B cell (primary cell): ENCODE results near the gene ZFYVE19. TPM values are rescaled to one million over a fixed set of nuclear protein-coding genes. Genes with fewer than 3 reads are reported as not detected.

Experiments used
- ATAC-seq: fragments of 200-7000 bp; cut with Tn5 transposase; one replicate; pipeline ENCODE4 v1.10.0; 2021; ENCODE audit warnings: low read depth, mild to moderate bottlenecking, moderate number of reproducible peaks, moderate library complexity
- CTCF ChIA-PET: fragments of 350-600 bp; sonication (Branson Sonifier 250); formaldehyde crosslinking; loops from one replicate; lab custom pipeline; 2021; ENCODE audit warnings: antibody characterized with exemption, inconsistent platforms; lab: Charles Lee
- POLR2A ChIA-PET: fragments of 350-600 bp; sonication (Branson Sonifier 250); formaldehyde crosslinking; loops from one replicate; lab custom pipeline; 2021; ENCODE audit warnings: antibody characterized with exemption; lab: Charles Lee
- DNase-seq: peaks from one replicate; pipeline ENCODE4 v3.0.0; 2013
- H2AFZ ChIP-seq: 2 replicates; pipeline ENCODE4 v1.6.1; 2012; ENCODE audit warnings: mild to moderate bottlenecking, low read depth, low read length; ENCODE audit not compliant: insufficient read depth, poor library complexity, severe bottlenecking
- H3K27ac ChIP-seq, 2 donors: 1 replicate in 1 of 2; 2 replicates in 1 of 2; pipeline ENCODE4 v1.5.1; 2012 to 2013; ENCODE audit warnings: low read length in 2 of 2, mild to moderate bottlenecking in 2 of 2, moderate library complexity in 1 of 2
- H3K27me3 ChIP-seq, 4 experiments: fragments of 200-600 bp in 1 of 4; sonication (generic) in 1 of 4; replicated peaks in 1 of 4; 1 replicate in 2 of 4; 2 replicates in 2 of 4; pipeline versions ENCODE4 v1.6.1 to v1.7.0; 2013 to 2016; ENCODE audit warnings: low read length in 3 of 4, mild to moderate bottlenecking in 2 of 4, mixed read lengths in 1 of 4, moderate library complexity in 1 of 4; ENCODE audit not compliant: insufficient read depth in 4 of 4, control insufficient read depth in 3 of 4; ENCODE audit errors: control extremely low read depth in 1 of 4
- H3K36me3 ChIP-seq, 2 experiments: replicated peaks in 1 of 2; 1 replicate in 1 of 2; 2 replicates in 1 of 2; pipeline versions ENCODE4 v1.6.1 to v1.7.1; 2013; ENCODE audit warnings: low read length in 1 of 2; ENCODE audit not compliant: insufficient read depth in 2 of 2, control insufficient read depth in 1 of 2; ENCODE audit errors: control extremely low read depth in 1 of 2, extremely low read depth in 1 of 2
- H3K4me1 ChIP-seq, 2 donors: fragments of 200-600 bp in 1 of 2; sonication (generic) in 1 of 2; 1 replicate in 1 of 2; 2 replicates in 1 of 2; pipeline versions ENCODE4 v1.5.1 to v1.6.1; 2013 to 2017; ENCODE audit warnings: low read length in 2 of 2; ENCODE audit not compliant: control insufficient read depth in 2 of 2, insufficient read depth in 2 of 2
- H3K4me2 ChIP-seq: replicated peaks from 2 replicates; pipeline ENCODE3; 2012; ENCODE audit warnings: mild to moderate bottlenecking, low read depth, low read length; ENCODE audit not compliant: poor library complexity, severe bottlenecking
- H3K4me3 ChIP-seq, 5 experiments: fragments of 200-600 bp in 1 of 5; sonication (generic) in 1 of 5; 1 replicate in 3 of 5; 2 replicates in 2 of 5; pipeline versions ENCODE4 v1.5.1 to v1.7.0; 2011 to 2016; ENCODE audit warnings: low read length in 4 of 5, mild to moderate bottlenecking in 4 of 5, low read depth in 2 of 5, control low read depth in 1 of 5, moderate library complexity in 1 of 5; ENCODE audit not compliant: insufficient read depth in 1 of 5; ENCODE audit errors: control extremely low read depth in 1 of 5, extremely low read depth in 1 of 5
- H3K79me2 ChIP-seq: fragments of 200-600 bp; sonication (generic); one replicate; pipeline ENCODE4 v1.6.0; 2016; ENCODE audit warnings: low read length; ENCODE audit not compliant: control insufficient read depth, insufficient read depth
- H3K9ac ChIP-seq: fragments of 200-600 bp; sonication (generic); 2 replicates; pipeline ENCODE4 v1.6.1; 2017; ENCODE audit warnings: mild to moderate bottlenecking, low read length, moderate library complexity
- H3K9me3 ChIP-seq, 3 donors: one replicate each; pipeline versions ENCODE4 v1.6.1 to v1.7.1; 2013; ENCODE audit warnings: low read length in 2 of 3; ENCODE audit not compliant: control insufficient read depth in 2 of 3, insufficient read depth in 1 of 3; ENCODE audit errors: control extremely low read depth in 1 of 3
- H4K20me1 ChIP-seq: 2 replicates; pipeline ENCODE4 v1.6.0; 2012; ENCODE audit warnings: mild to moderate bottlenecking, low read length; ENCODE audit not compliant: insufficient read depth, control insufficient read depth, poor library complexity, severe bottlenecking
- H3K27ac Mint-ChIP-seq: one replicate; pipeline ENCODE4 v1.8.0; 2021; ENCODE audit warnings: mixed read lengths
- H3K27me3 Mint-ChIP-seq: one replicate; pipeline ENCODE4 v1.8.0; 2021; ENCODE audit warnings: mixed read lengths
- H3K4me1 Mint-ChIP-seq: one replicate; pipeline ENCODE4 v1.8.0; 2021; ENCODE audit warnings: mixed read lengths
- H3K4me3 Mint-ChIP-seq: one replicate; pipeline ENCODE4 v1.8.0; 2021; ENCODE audit warnings: mixed read lengths
- H3K9me3 Mint-ChIP-seq: one replicate; pipeline ENCODE4 v1.8.0; 2022; ENCODE audit warnings: mixed read lengths; ENCODE audit not compliant: insufficient read depth
- EZH2 ChIP-seq: IDR thresholded peaks from 2 replicates; pipeline ENCODE4 v1.6.1; 2012; ENCODE audit warnings: borderline replicate concordance, low read depth, mild to moderate bottlenecking, moderate library complexity, low read length; ENCODE audit not compliant: insufficient read depth, poor library complexity, severe bottlenecking
- WGBS: methylation state at CpG from one replicate; pipeline ENCODE4 v1.1.5; 2013; ENCODE audit warnings: missing lambda C conversion rate; ENCODE audit not compliant: insufficient coverage; 5-methylcytosine and 5-hydroxymethylcytosine counted together
- intact Hi-C: fragments of 100-400 bp; cut with micrococcal nuclease; formaldehyde crosslinking; loops from one replicate; pipeline ENCODE4 v1.10.0; 2022
- polyA plus RNA-seq: library from polyadenylated mRNA; depleted of rRNA; stranded (reverse); fragments of >200 nt; gene quantifications from 2 replicates; pipeline ENCODE4 v1.2.3, GENCODE V29; 2012
- total RNA-seq, 2 donors: library from RNA; stranded (reverse); fragments of 120-200 nt in 1 of 2; gene quantifications; 1 replicate in 1 of 2; 2 replicates in 1 of 2; pipeline versions ENCODE4 v1.2.3 to v1.2.4, GENCODE V29; 2013 to 2022
- TF ChIP-seq, protein P1 (sequence below): fragments of 200-600 bp; IDR thresholded peaks from one replicate; pipeline ENCODE4 v1.8.0; 2022; ENCODE audit warnings: antibody characterized with exemption, mild to moderate bottlenecking

The ZFYVE19 gene
- total and polyA plus RNA-seq, 2 donors (not counting 1 experiment from before 2014, with no cell fraction given) = 29.4 to 60.5 TPM

DNA sequence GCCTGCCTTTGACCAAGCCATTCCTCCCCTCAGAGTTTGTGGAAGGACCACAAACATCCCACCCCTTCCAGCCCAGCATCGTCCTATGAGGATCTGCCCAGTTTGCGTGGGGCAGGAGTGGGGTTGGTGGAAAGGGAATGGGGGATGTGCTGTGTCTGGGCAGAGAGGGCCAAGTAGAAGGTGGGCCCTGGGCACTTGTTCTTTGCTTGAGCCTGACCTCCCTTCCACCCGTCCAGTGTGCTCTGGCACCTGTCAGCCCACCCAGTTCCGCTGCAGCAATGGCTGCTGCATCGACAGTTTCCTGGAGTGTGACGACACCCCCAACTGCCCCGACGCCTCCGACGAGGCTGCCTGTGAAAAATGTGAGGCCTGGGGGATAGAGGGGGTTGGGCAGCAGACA is 47.3 kb downstream of the ZFYVE19 start:
- ATAC-seq (no peak), DNase-seq (no peak)
- no peaks in the 10 kb centered on the region for H3K27me3 ChIP-seq
- H3K9me3 ChIP-seq = no peaks in the 10 kb centered on the region
- Mint-ChIP-seq H3K4me1 (peaks cover 7% of the 10 kb centered on the region), H3K27me3 (no peaks in the 10 kb centered on the region), H3K4me3 (no peak overlapping the region), H3K9me3 (no peaks in the 10 kb centered on the region), H3K27ac (no peak overlapping the region)
- H3K4me1 ChIP-seq = peaks cover 0 to 8% of the 10 kb centered on the region in 2 donors
- intact Hi-C loops = no loop called here
- no peak overlapping the region for H3K27ac ChIP-seq
- TF ChIP-seq, protein P1, sequence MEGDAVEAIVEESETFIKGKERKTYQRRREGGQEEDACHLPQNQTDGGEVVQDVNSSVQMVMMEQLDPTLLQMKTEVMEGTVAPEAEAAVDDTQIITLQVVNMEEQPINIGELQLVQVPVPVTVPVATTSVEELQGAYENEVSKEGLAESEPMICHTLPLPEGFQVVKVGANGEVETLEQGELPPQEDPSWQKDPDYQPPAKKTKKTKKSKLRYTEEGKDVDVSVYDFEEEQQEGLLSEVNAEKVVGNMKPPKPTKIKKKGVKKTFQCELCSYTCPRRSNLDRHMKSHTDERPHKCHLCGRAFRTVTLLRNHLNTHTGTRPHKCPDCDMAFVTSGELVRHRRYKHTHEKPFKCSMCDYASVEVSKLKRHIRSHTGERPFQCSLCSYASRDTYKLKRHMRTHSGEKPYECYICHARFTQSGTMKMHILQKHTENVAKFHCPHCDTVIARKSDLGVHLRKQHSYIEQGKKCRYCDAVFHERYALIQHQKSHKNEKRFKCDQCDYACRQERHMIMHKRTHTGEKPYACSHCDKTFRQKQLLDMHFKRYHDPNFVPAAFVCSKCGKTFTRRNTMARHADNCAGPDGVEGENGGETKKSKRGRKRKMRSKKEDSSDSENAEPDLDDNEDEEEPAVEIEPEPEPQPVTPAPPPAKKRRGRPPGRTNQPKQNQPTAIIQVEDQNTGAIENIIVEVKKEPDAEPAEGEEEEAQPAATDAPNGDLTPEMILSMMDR = no peak
- no peaks in the 10 kb centered on the region for H4K20me1 ChIP-seq
- H2AFZ ChIP-seq = no peak overlapping the region
- H3K79me2 ChIP-seq = no peaks in the 10 kb centered on the region
- CTCF ChIA-PET = interaction anchor here (2.1 kb wide), 2 partner anchors 38 to 72 kb away, joined by 6 to 13 read pairs; no protein-coding TSS in a partner anchor
- 95% methylated on average over 8 of the region's 10 CpGs for WGBS
- no peak overlapping the region for H3K9ac ChIP-seq
- no peak overlapping the region for H3K4me3 ChIP-seq
- no peak overlapping the region for H3K4me2 ChIP-seq
- POLR2A ChIA-PET = no interaction called here
- H3K36me3 ChIP-seq = no peaks in the 10 kb centered on the region

DNA sequence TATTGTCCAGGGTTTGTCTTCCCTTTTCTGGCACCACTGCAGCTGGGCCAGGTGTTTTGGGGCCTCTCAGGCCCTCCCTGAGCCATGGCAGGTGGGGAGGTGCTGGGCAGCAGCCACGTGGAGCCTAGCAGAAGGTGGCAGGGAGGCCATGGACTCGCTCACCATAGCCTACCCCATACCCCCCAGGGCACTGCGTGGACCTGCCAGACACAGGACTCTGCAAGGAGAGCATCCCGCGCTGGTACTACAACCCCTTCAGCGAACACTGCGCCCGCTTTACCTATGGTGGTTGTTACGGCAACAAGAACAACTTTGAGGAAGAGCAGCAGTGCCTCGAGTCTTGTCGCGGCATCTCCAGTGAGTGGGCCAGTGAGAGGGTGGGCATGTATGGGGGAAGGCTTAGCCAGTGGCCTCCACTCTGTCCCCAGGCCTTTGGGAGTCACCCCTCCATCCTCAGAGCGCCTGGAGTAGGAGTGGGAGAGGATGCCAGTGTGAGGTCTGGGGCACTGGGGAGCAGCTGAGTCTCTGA is 48.9 kb downstream of the ZFYVE19 start:
- TF ChIP-seq, protein P1 = no peak
- TF ChIP-seq EZH2 = no peak
- no peaks in the 10 kb centered on the region for H3K79me2 ChIP-seq
- H3K27me3 ChIP-seq = no peaks in the 10 kb centered on the region
- H3K4me2 ChIP-seq = no peak overlapping the region
- no peak overlapping the region for H2AFZ ChIP-seq
- no peak overlapping the region for H3K4me3 ChIP-seq
- H4K20me1 ChIP-seq = no peaks in the 10 kb centered on the region
- ATAC-seq = no peak
- H3K9me3 Mint-ChIP-seq = no peaks in the 10 kb centered on the region
- WGBS = 96% methylated on average over 11 of the region's 13 CpGs
- no peaks in the 10 kb centered on the region for H3K27me3 Mint-ChIP-seq
- H3K27ac ChIP-seq = no peak overlapping the region
- H3K4me3 Mint-ChIP-seq = no peak overlapping the region
- H3K9ac ChIP-seq = no peak overlapping the region
- no peaks in the 10 kb centered on the region for H3K36me3 ChIP-seq
- peaks cover 12% of the 10 kb centered on the region for H3K4me1 Mint-ChIP-seq
- H3K9me3 ChIP-seq = no peaks in the 10 kb centered on the region
- DNase-seq = no peak
- POLR2A ChIA-PET = no interaction called here
- intact Hi-C loops = loop anchor here (5.0 kb wide), 1 partner anchor 167 kb away; no protein-coding TSS in a partner anchor
- H3K4me1 ChIP-seq = peaks cover 0 to 10% of the 10 kb centered on the region in 2 donors
- CTCF ChIA-PET = interaction anchor here (1.0 to 5.5 kb wide), 4 partner anchors 34 to 330 kb away, joined by 6 to 103 read pairs (median 10); no protein-coding TSS in a partner anchor
- no peak overlapping the region for H3K27ac Mint-ChIP-seq
